HepG2 (cell line): ENCODE data around the gene EXPH5. TPM values are rescaled to one million over a fixed set of nuclear protein-coding genes. Genes with fewer than 3 reads are reported as not detected.
A peak's percentile ranks its signal among the peaks of the same experiment; 100 is the strongest.

Experiments used
- ATRX ChIP-seq: sonication (generic); formaldehyde crosslinking; IDR thresholded peaks from 2 replicates; pipeline ENCODE4 v1.4.0; 2020; ENCODE audit warnings: missing genetic modification reagents, borderline replicate concordance
- BRD4 ChIP-seq: sonication (generic); formaldehyde crosslinking; IDR thresholded peaks from 2 replicates; pipeline ENCODE4 v1.4.0; 2020; ENCODE audit warnings: missing genetic modification reagents
- DNMT1 ChIP-seq: sonication (generic); formaldehyde crosslinking; IDR thresholded peaks from 2 replicates; pipeline ENCODE4 v1.5.1; 2020; ENCODE audit warnings: mild to moderate bottlenecking, missing genetic modification reagents
- DR1 ChIP-seq: sonication (generic); formaldehyde crosslinking; IDR thresholded peaks from 2 replicates; pipeline ENCODE4 v1.8.0; 2021; ENCODE audit warnings: mild to moderate bottlenecking, missing genetic modification reagents, inconsistent platforms
- ERF ChIP-seq: IDR thresholded peaks from 2 replicates; pipeline ENCODE4 v1.6.1; 2018; ENCODE audit warnings: missing biosample characterization, missing genetic modification reagents
- FOXO1 ChIP-seq: sonication (generic); formaldehyde crosslinking; IDR thresholded peaks from 2 replicates; pipeline ENCODE4 v1.4.0; 2020; ENCODE audit warnings: missing genetic modification reagents
- FOXO4 ChIP-seq: sonication (generic); formaldehyde crosslinking; conservative IDR thresholded peaks from 2 replicates; pipeline ENCODE4 v1.8.1; 2023; ENCODE audit warnings: missing genetic modification reagents
- HNF4A ChIP-seq: sonication (generic); formaldehyde crosslinking; IDR thresholded peaks from 2 replicates; pipeline ENCODE4 v1.4.0; 2020; ENCODE audit warnings: missing genetic modification reagents
- KLF15 ChIP-seq: sonication (generic); formaldehyde crosslinking; IDR thresholded peaks from 2 replicates; pipeline ENCODE4 v1.8.1; 2023; ENCODE audit warnings: borderline replicate concordance, mild to moderate bottlenecking, inconsistent platforms, missing genetic modification reagents, mixed read lengths
- MBNL3 ChIP-seq: fragments of 250-450 bp; sonication (Bioruptor Pico); conservative IDR thresholded peaks from 2 replicates; pipeline ENCODE4 v1.8.0; 2022; ENCODE audit warnings: mild to moderate bottlenecking, inconsistent platforms
- NONO ChIP-seq, 2 experiments: fragments of 450-650 bp in 1 of 2; sonication (generic) in 1 of 2; formaldehyde crosslinking in 1 of 2; IDR thresholded peaks in 1 of 2; conservative IDR thresholded peaks in 1 of 2; 2 replicates each; pipeline versions ENCODE4 v1.6.1 to v1.8.0; 2017 to 2022; ENCODE audit warnings: mild to moderate bottlenecking in 1 of 2, missing genetic modification reagents in 1 of 2, moderate library complexity in 1 of 2
- PHB2 ChIP-seq: fragments of 450-650 bp; IDR thresholded peaks from 2 replicates; pipeline ENCODE4 v1.6.1; 2018; ENCODE audit not compliant: partially characterized antibody
- PRDM15 ChIP-seq: sonication (generic); formaldehyde crosslinking; IDR thresholded peaks from 2 replicates; pipeline ENCODE4 v1.4.0; 2020; ENCODE audit warnings: missing genetic modification reagents
- SKI ChIP-seq: fragments of 450-650 bp; IDR thresholded peaks from one replicate; pipeline ENCODE4 v1.6.1; 2018; ENCODE audit warnings: mild to moderate bottlenecking; ENCODE audit not compliant: partially characterized antibody
- TSC22D2 ChIP-seq: sonication (generic); formaldehyde crosslinking; IDR thresholded peaks from 2 replicates; pipeline ENCODE4 v1.5.1; 2020; ENCODE audit warnings: missing genetic modification reagents, mild to moderate bottlenecking, borderline replicate concordance
- ZFP82 ChIP-seq: sonication (generic); formaldehyde crosslinking; IDR thresholded peaks from 2 replicates; pipeline ENCODE4 v1.5.1; 2020; ENCODE audit warnings: mild to moderate bottlenecking, missing genetic modification reagents, borderline replicate concordance
- ZGPAT ChIP-seq: IDR thresholded peaks from 2 replicates; pipeline ENCODE4 v1.6.1; 2016; ENCODE audit warnings: mild to moderate bottlenecking
- ZNF24 ChIP-seq: fragments of 450-650 bp; IDR thresholded peaks from 2 replicates; pipeline ENCODE4 v1.6.1; 2017; ENCODE audit warnings: antibody characterized with exemption, mild to moderate bottlenecking
- ZNF280B ChIP-seq: sonication (generic); formaldehyde crosslinking; IDR thresholded peaks from 2 replicates; pipeline ENCODE4 v1.5.0; 2020; ENCODE audit warnings: missing genetic modification reagents, mild to moderate bottlenecking, borderline replicate concordance
- ZNF607 ChIP-seq: sonication (generic); formaldehyde crosslinking; IDR thresholded peaks from 2 replicates; pipeline ENCODE4 v1.5.1; 2020; ENCODE audit warnings: missing genetic modification reagents, mild to moderate bottlenecking, borderline replicate concordance
- ZNF619 ChIP-seq: sonication (generic); formaldehyde crosslinking; IDR thresholded peaks from 2 replicates; pipeline ENCODE4 v1.4.0; 2020; ENCODE audit warnings: mild to moderate bottlenecking, missing genetic modification reagents
- ZNF816 ChIP-seq: sonication (generic); formaldehyde crosslinking; IDR thresholded peaks from 2 replicates; pipeline ENCODE4 v1.8.0; 2022; ENCODE audit warnings: missing genetic modification reagents, mild to moderate bottlenecking, borderline replicate concordance
- polyA plus RNA-seq, 8 experiments: library from polyadenylated mRNA; depleted of rRNA in 3 of 8; stranded (reverse) in 7 of 8; unstranded in 1 of 8; fragments of >200 nt; fragmentation: Illumina TruSeq in 4 of 8; extraction: Trizol in 4 of 8; gene quantifications; 2 replicates each; pipeline versions ENCODE4 v1.2.1 to v1.2.3, GENCODE V29; 2011 to 2016; ENCODE audit warnings: low read depth in 4 of 8, missing spikeins in 1 of 8, mixed read lengths in 1 of 8; ENCODE audit not compliant: insufficient read depth in 1 of 8
- total RNA-seq, 5 experiments: library from RNA; depleted of rRNA; stranded (reverse); fragments of >200 nt; fragmentation: Illumina TruSeq; extraction: Trizol; gene quantifications; 2 replicates each; pipeline ENCODE4 v1.2.3, GENCODE V29; 2016; ENCODE audit warnings: low read depth in 1 of 5

Gene EXPH5
- total and polyA plus RNA-seq, 2 of the 13 experiments (the other 11 are each of a cell fraction or from before 2014, with no cell fraction given): under 0.01 to 0.02 TPM

GRCh38 chr11:108497317-108498045 lies 96.1 kb downstream of the EXPH5 start (continued):
- TF ChIP-seq FOXO4 (CRISPR knock-in tag) (no peak), DNMT1 (CRISPR knock-in tag) (no peak), PRDM15 (CRISPR knock-in tag) (no peak), TSC22D2 (no peak), MBNL3 (no peak), ZNF24 (peak; percentile 84), NONO (IDR thresholded peaks at IDR 0.05) (no peak), NONO (CRISPR knock-in tag; conservative IDR thresholded peaks at IDR 0.05) (peak; percentile 28; the same call in 1 of the 2 replicates), SKI (no peak), ERF (CRISPR knock-in tag) (peak; percentile 31; the same call in 1 of the 2 replicates), BRD4 (CRISPR knock-in tag) (peak; percentile 56; the same call in 1 of the 2 replicates), KLF15 (CRISPR knock-in tag) (no peak), ZNF607 (CRISPR knock-in tag) (no peak; the same call in 1 of the 2 replicates), ZGPAT (CRISPR knock-in tag) (no peak), ZFP82 (CRISPR knock-in tag) (no peak; the same call in 1 of the 2 replicates), ZNF816 (CRISPR knock-in tag) (no peak), PHB2 (no peak), FOXO1 (no peak; the same call in 1 of the 2 replicates), DR1 (peak; percentile 50), ZNF280B (CRISPR knock-in tag) (no peak), ATRX (CRISPR knock-in tag) (no peak), HNF4A (CRISPR knock-in tag) (no peak), ZNF619 (no peak)
